ENCODE data around the gene STRIT1.

Gene STRIT1

GRCh38 chr3:155332716-155333115, 39.2 kb upstream of the STRIT1 start:
- H3K4me3 ChIP-seq (ENCODE audit: control insufficient read depth, low read depth, low read length) = no peak overlapping the region
- TF ChIP-seq CTCF (conservative IDR thresholded peaks at IDR 0.05; ENCODE audit: control insufficient read depth, insufficient read depth, low read depth, low read length) = no peak
- DNase-seq (ENCODE audit: low read depth) = no peak

GRCh38 chr3:155331078-155331477, 37.6 kb upstream of the STRIT1 start:
- no peak for TF ChIP-seq CTCF (conservative IDR thresholded peaks at IDR 0.05; ENCODE audit: control insufficient read depth, insufficient read depth, low read depth, low read length)
- DNase-seq (ENCODE audit: low read depth) = no peak
- H3K4me3 ChIP-seq (ENCODE audit: control insufficient read depth, low read depth, low read length) = no peak overlapping the region

- no peak for DNase-seq (ENCODE audit: low read depth)
- TF ChIP-seq CTCF (conservative IDR thresholded peaks at IDR 0.05; ENCODE audit: control insufficient read depth, insufficient read depth, low read depth, low read length) = no peak
- H3K4me3 ChIP-seq (ENCODE audit: control insufficient read depth, low read depth, low read length) = no peak overlapping the region
These were observed 36.9 kb upstream of the STRIT1 start for GRCh38 chr3:155330370-155330769.

- no peak for TF ChIP-seq CTCF (conservative IDR thresholded peaks at IDR 0.05; ENCODE audit: control insufficient read depth, insufficient read depth, low read depth, low read length)
- no peak for DNase-seq (ENCODE audit: low read depth)
- H3K4me3 ChIP-seq (ENCODE audit: control insufficient read depth, low read depth, low read length) = no peak overlapping the region
These were observed 36.1 kb upstream of the STRIT1 start for GRCh38 chr3:155329513-155330048.

GRCh38 chr3:155327871-155328270, 34.4 kb upstream of the STRIT1 start:
- no peak overlapping the region for H3K4me3 ChIP-seq (ENCODE audit: control insufficient read depth, low read depth, low read length)
- TF ChIP-seq CTCF (conservative IDR thresholded peaks at IDR 0.05; ENCODE audit: control insufficient read depth, insufficient read depth, low read depth, low read length) = no peak
- no peak for DNase-seq (ENCODE audit: low read depth)

GRCh38 chr3:155327430-155327829, 33.9 kb upstream of the STRIT1 start:
- H3K4me3 ChIP-seq (ENCODE audit: control insufficient read depth, low read depth, low read length) = no peak overlapping the region
- DNase-seq (ENCODE audit: low read depth) = no peak
- no peak for TF ChIP-seq CTCF (conservative IDR thresholded peaks at IDR 0.05; ENCODE audit: control insufficient read depth, insufficient read depth, low read depth, low read length)

- no peak for TF ChIP-seq CTCF (conservative IDR thresholded peaks at IDR 0.05; ENCODE audit: control insufficient read depth, insufficient read depth, low read depth, low read length)
- no peak overlapping the region for H3K4me3 ChIP-seq (ENCODE audit: control insufficient read depth, low read depth, low read length)
- DNase-seq (ENCODE audit: low read depth) = no peak
These were observed 33.4 kb upstream of the STRIT1 start for GRCh38 chr3:155326901-155327300.

Measured in fibroblast of mammary gland (primary cell).